Activated T-helper 9 cell treated with anti-CD3 and anti-CD28 coated beads, Interleukin-2, amount 50 U/mL, for 16 hours (primary cell): ENCODE data around the gene ARHGAP23.
"Not testable (repeated sequence)": the region's sequence is repeated elsewhere in the genome, so short reads cannot be mapped to it uniquely, and the experiment has no call there.

Experiments
- DNase-seq: peaks from one replicate; pipeline ENCODE4 v3.0.0-alpha.2; 2020; ENCODE audit warnings: low read depth

ARHGAP23 gene

GRCh38 chr17:38485681-38486298 lies 57.5 kb downstream of the ARHGAP23 start:
- peak; percentile 44 for DNase-seq

- not testable (repeated sequence) for DNase-seq
These were observed 61.5 kb downstream of the ARHGAP23 start for GRCh38 chr17:38489774-38490173.

GRCh38 chr17:38491346-38492066 lies 63.2 kb downstream of the ARHGAP23 start:
- DNase-seq, result not testable (repeated sequence)

- peak; percentile 82 for DNase-seq
These were observed 64.1 kb downstream of the ARHGAP23 start for GRCh38 chr17:38492067-38493040.

GRCh38 chr17:38494152-38494551 lies 65.9 kb downstream of the ARHGAP23 start:
- DNase-seq, result not testable (repeated sequence)

- not testable (repeated sequence) for DNase-seq
These were observed 69.4 kb downstream of the ARHGAP23 start for GRCh38 chr17:38497656-38498055.

GRCh38 chr17:38498353-38498752 lies 70.1 kb downstream of the ARHGAP23 start:
- DNase-seq, result no peak

GRCh38 chr17:38499230-38499629 lies 71.0 kb downstream of the ARHGAP23 start:
- not testable (repeated sequence) for DNase-seq

GRCh38 chr17:38501718-38502117 lies 73.5 kb downstream of the ARHGAP23 start:
- not testable (repeated sequence) for DNase-seq

GRCh38 chr17:38503286-38503913 lies 75.1 kb downstream of the ARHGAP23 start:
- not testable (repeated sequence) for DNase-seq

GRCh38 chr17:38504216-38504615 lies 76.0 kb downstream of the ARHGAP23 start:
- no peak for DNase-seq

GRCh38 chr17:38507436-38507835 lies 79.2 kb downstream of the ARHGAP23 start:
- no peak for DNase-seq

- DNase-seq, result no peak
These were observed 79.8 kb downstream of the ARHGAP23 start for GRCh38 chr17:38507921-38508569.

- DNase-seq, result no peak
These were observed 80.3 kb downstream of the ARHGAP23 start for GRCh38 chr17:38508570-38508950.

- peak; percentile 58 for DNase-seq
These were observed 80.9 kb downstream of the ARHGAP23 start for GRCh38 chr17:38508954-38509771.

GRCh38 chr17:38509772-38510420 lies 81.6 kb downstream of the ARHGAP23 start:
- DNase-seq, result no peak

- no peak for DNase-seq
These were observed 82.3 kb downstream of the ARHGAP23 start for GRCh38 chr17:38510421-38511149.

- no peak for DNase-seq
These were observed 83.2 kb downstream of the ARHGAP23 start for GRCh38 chr17:38511150-38512108.
